ENCODE data around the gene ACTRT2.

ACTRT2 gene

GRCh38 chr1:3021233-3021671 is at the start of gene ACTRT2:
Gene ACTRT2, plus strand, starts transcription at chr1:3021467. Its CDS starts 220 bp downstream, at chr1:3021687.
- no peak for DNase-seq (ENCODE audit: low spot score)

DNA sequence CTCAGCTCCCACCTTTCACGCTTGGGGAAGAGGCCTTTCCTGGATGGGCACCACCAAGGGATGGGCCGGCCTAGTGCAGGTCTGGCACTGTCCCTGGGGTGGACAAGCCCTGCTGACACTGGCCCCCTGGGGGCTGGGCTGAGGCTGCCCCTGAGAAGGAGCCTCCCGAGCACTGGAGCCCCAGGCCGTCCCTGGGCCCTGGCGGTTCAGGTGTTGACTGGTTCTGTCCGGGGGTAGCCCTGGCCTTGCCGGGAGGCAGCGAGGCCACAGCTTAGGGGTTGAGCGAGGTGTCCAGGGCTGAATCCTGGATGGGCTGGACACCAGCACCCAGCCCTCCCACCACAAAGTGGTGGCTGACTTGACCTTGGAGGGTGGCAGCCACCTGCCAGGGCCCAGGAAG is 49.7 kb upstream of the ACTRT2 start:
- DNase-seq (ENCODE audit: low spot score) = no peak

GRCh38 chr1:2972011-2972878 is 49.0 kb upstream of the ACTRT2 start:
- DNase-seq (ENCODE audit: low spot score) = peak; percentile 19

DNA sequence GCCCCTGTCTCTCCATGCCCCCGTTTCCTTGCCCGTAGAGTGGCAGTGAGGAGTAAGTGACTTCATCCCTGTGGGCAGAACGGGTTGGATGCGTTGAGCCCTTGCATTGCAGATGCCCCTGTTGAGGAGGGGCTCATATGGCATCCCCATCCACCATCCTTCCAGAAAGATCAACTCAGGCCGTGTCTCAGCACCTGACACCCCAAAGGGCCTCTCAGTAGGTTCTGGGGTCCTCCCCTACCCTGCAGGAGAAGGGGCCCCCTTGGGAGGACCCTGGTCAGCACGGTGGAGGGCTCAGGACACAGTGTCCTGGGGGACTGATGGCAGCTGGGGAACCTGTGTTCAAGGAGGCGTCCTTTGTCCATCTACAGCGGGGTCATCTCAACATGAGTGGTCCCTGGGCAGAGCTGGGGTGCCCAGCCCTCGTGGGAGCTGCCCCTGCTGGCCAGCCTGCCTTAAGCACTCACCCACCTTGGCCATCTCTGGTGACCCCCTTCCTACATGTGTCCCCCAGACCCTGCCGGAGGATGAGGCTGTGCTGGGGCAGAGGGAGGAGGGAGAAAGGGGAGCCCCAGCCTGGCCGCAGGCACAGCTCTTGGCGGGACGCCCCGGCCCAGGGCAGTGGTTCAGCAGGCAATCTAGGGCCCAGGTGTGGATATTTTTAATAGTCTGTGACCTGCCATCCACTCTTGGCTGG is 48.2 kb upstream of the ACTRT2 start:
- DNase-seq (ENCODE audit: low spot score) = peak; percentile 12

DNA sequence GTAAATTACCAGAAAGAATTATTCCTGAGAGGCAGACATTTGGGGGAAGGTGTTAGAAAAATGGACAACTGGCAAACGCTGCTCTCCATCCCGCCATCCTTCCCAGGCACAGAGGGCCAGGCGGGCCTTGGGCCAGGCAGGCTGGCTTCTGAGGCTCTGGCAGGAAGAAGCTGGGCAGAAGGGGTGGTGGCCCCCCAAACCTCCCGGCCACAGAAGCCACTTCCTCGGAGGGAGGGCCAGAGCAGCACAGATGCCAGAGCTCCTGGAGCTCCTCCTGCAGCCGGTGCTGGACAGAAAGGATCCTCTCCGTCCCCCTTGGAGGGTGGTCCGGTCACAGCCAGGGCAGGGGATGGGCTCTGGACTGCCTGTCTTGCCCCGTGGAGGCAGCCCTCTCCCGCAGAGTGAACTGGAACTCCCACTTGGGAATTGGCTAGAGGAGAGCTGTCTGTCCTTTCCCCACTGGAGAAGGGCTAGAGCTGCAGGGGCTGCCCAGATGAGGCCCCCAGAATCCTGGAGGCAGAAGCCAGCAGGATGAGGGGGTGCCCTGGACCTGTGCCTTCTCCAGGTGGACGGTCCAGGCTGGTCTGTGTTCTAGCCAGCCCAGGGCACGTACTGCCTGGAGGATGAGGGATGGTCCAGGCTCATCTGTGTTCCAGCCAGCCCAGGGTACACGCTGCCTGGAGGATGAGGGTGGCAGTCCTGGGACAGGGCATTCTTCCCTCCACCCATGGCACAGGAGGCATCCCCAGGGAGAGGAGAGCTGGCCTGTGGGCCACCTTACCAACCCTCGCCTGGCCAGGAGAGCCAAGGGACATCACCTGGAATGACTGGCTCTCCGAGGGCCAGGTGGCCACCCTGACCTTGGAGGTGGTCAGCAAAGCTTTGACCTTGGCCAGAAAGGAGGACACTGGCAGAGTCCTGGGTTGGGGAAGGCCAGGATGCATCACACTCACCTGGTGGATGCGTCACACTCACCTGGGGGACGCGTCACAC is 47.4 kb upstream of the ACTRT2 start:
- DNase-seq (ENCODE audit: low spot score) = peak; percentile 14

DNA sequence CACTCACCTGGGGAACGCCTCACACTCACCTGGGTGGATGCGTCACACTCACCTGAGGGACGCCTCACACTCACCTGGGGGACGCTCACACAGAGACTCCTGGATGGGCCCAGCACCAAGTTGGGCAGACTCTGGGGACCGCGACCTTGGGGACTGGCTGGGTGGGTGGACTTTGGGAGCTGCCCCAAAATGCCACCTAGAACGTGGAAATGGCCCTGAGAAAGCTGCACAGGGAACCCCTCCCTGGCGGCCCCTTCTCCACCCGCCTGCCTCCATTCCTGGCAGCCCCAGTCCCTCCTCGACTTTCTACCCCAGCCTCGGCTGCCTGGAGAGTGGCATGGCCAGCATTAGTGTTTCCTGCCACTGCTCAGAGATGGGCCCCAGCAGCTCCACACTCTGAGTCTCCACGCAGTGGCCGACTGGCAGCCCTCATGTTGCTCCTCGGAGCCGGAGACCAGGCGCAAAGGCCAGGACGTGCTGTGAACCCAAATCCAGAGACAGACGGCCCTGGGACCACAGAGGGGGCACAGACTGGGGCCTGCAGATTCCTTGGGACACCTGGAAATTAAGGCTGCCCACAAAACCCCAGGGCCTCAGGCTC is 46.5 kb upstream of the ACTRT2 start:
- DNase-seq (ENCODE audit: low spot score) = peak; percentile 20

DNA sequence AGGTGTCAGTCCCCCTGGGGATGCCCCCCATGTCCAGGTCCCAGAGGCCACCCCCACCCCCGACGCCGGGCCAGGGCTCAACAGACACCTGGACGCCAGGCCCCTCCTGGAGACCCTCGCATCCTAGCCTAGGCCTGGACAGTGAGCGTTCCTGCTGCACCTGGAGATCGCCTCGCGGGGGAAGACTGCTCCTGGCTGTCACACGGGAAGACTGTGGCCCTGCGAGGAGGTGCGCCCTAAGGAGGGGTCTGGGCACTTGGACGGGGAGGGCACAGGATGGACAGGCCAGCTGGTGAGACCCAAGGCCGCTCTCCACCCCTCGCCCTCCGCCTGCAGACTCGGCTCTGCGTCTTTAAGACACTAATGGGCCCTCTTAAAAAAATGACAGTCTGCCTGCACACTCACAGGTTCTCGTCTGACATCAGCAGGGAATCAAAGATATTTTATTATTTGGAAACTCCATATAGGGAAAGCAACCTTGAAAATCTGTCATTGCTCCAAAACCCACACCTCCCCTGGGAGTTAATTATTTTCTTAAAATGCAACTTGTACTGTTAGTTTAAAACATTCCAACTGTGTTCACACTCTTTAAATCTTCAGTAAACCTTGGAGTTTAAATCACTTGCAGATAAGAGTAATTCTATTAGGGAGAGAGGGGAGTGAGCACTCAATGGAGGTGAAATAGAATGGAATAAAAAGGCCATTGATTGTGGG is 45.6 kb upstream of the ACTRT2 start:
- DNase-seq (ENCODE audit: low spot score) = peak; percentile 19

DNA sequence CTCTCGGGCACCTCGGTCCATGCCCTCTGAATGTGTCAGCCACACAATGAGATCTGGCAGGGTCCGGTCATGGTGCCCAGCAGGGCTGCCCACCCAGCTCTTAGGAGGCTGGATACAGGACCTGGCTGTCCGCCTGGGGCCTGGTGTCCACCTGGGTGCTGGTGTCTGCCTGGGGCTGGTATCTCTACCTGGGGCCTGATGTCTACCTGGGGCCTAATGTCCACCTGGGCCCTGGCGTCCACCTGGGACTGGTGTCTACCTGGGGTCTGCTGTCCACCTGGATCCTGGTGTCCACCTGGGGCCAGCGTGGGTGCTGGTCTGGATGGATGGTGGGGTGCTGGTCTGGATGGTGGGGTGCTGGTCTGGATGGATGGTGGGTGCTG is 45.1 kb upstream of the ACTRT2 start:
- DNase-seq (ENCODE audit: low spot score) = peak; percentile 10

DNA sequence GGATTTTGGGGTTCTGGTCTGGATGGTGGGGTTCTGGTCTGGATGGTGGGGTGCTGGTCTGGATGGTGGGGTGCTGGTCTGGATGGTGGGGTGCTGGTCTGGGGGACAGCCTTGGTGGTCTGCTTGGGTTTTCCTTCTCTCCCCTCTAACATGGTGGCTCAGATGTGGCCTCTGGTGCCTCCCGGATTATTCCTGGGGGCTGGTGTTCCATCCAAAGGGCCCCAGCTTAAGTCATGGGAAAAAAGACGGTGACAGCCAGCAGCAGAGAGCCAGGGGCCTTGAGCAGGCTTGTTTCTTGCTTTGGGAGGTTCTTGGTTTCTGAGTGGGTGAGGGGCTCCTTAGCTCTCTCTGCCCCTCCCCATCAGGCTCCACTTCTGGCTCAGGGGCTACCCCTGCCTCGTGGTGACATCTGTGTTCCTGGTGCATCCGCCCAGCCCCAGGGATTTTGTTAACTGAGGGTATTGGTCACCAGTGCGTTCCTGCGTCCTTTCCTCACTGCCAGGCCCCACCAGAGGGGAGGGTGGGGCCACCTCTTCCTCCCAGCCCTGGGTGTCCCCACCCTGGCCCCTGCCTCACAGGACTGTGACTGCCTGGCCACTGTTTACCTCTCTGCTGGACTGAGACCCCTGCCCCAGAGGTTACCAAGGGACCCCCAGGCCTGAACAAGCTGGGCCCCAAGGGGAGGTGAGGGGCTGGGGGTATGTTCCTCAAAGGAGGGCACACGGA is 43.2 kb upstream of the ACTRT2 start:
- peak; percentile 5 for DNase-seq (ENCODE audit: low spot score)

DNA sequence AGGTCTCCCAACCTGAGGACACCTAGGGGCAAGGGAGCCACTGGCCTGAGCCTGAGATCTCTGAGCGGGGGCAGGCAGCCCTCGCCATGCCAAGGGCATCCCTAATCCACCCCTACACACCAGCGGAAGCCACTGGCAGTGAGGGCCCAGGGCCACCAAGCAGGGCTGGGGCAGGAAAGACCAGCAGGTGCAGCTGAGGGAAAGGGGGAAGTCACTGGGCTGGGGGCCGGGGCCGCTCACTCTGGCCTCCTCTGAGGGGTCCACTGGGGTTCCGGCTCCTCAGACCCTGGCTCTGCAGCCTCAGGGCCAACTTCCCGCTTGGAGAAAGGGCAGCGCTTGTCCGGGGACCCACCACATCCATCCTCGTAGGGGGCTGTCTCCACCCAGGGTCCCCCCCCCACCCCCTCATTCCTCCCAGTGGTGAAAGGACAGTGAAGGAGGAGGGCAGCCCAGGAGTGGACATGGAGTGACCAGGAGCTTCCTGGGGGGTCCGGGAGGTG is 42.5 kb upstream of the ACTRT2 start:
- peak; percentile 18 for DNase-seq (ENCODE audit: low spot score)

- peak; percentile 5 for DNase-seq (ENCODE audit: low spot score)
Observed at GRCh38 chr1:2979191-2980072, 41.8 kb upstream of the ACTRT2 start.

DNA sequence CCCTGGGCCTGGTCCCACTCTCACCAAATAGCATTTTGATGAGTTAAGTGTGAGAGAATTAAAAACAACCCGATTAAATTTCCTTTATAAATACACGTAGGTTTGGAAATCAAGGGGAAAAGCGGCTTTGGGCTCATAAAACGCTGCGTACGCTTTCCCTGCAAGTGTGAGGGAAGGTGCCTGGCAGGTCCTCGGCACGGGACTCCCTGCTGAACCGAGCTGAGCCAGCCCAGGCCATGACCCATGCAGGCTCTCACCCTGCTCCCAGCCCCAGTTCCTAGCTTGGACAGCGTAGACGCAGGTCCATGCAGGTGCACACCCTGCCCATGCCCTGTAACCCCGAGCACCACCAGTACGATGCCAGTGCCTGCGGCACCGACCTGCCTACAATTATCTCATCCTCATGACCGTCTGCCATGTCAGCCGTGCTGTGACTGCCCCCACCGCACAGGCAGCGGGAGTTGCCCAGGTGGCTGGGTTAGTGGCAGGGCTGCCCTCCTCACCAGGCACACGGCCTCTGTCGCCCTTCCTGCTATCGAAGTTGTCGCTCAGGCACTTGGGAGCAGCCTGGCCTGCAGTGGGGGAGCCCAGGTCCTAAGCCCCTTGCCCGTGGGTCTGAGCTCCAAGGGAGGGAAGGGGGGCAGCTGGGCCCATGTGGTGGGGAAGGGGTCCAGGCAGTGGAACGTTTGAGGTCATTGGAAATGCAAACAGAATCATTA is 41.0 kb upstream of the ACTRT2 start:
- peak; percentile 13 for DNase-seq (ENCODE audit: low spot score)

DNA sequence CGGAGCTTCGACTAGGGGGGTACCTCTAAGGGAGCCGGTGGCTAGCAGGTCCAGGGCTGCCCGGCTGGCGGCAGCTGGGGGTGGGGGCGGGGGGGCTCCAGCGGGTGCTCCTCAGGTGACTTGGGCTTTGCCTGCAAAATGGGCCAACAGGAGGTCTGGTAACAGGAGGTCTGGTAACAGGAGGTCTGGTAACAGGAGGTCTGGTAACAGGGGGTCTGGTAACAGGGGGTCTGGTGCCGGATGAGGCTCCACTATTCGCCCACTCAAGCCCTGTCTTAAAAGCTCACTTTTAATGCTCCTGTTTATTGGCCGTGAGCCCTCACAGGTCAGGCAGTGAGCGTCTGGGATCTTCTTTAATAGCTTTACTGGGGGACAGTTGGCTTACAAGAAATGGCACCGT is 40.4 kb upstream of the ACTRT2 start:
- DNase-seq (ENCODE audit: low spot score) = peak; percentile 6

DNA sequence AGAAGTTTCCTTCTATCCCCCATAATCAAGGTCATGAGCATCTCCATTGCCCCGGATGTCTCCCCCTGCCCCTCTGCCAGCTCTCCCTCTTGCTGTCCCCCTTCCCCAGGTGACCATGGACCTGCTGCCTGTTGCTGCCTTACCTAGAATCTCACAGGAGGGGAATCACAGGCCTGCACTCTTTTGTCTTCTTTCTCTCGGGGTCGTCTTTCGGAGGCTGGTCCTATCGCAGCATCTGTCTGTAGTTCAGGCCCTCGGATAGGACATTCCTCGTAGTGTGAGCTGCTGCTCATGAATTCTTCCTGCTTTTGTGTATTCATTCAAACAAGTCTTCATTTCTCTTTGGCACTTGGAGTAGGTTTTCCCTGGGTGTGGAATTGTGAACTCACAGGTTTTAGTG is 39.9 kb upstream of the ACTRT2 start:
- peak; percentile 3 for DNase-seq (ENCODE audit: low spot score)

DNA sequence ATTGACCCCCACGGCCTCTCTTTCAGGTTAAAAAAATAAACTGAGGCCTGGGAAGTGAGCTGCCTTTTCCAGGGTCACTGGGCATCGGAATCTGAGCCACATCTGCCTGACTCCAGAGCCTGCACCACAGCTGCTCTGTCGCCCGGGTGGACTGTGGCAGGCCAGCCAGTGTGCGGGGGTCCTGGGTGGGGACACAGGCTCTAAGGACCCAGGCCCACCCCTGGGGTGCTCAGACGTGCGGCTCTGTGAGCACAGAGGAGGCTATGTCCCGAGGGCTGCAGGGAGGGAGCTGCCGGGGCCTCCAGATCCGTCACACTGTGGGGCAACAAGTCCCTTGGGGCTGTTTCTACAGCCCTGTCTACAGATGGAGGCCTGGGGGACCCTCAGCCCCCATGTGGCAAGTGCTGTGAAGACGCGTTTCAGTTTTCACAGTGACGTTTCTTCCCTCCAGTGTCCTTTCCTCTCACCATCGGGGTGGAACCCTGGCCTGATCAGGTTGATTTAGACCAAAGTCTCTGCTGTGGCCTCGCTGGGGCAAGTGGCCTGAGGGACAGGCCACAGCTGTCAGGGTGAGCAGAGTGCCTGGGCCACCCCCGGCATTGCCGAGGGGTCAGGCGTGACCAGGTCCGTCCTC is 39.2 kb upstream of the ACTRT2 start:
- peak; percentile 5 for DNase-seq (ENCODE audit: low spot score)

GRCh38 chr1:2982615-2983318 is 38.5 kb upstream of the ACTRT2 start:
- no peak for DNase-seq (ENCODE audit: low spot score)

- DNase-seq (ENCODE audit: low spot score) = no peak
Observed at GRCh38 chr1:2983319-2983705, 38.0 kb upstream of the ACTRT2 start.
